GM12878 (cell line): ENCODE results near the gene CAMTA2. TPM values are rescaled to one million over a fixed set of nuclear protein-coding genes. Genes with fewer than 3 reads are reported as not detected.

Experiments
- ATAC-seq: fragments of 200-7000 bp; cut with Tn5 transposase; 3 replicates; pipeline ENCODE4 v1.9.1; 2020; ENCODE audit warnings: mild to moderate bottlenecking, moderate library complexity
- BruUV-seq: library from RNA; stranded (reverse); fragments of 400-500 nt; replicated peaks from 2 replicates; lab custom pipeline; 2021; lab: Mats Ljungman, UMichigan
- CTCF ChIA-PET: fragments of 300-600 bp; sonication (Branson Sonifier 250); formaldehyde crosslinking; extraction: SDS; loops from one replicate; lab custom pipeline; 2021; ENCODE audit warnings: inconsistent platforms; lab: Yijun Ruan, JAX
- POLR2A ChIA-PET: fragments of 350-600 bp; formaldehyde crosslinking; extraction: SDS; loops from one replicate; lab custom pipeline; 2021; ENCODE audit warnings: inconsistent platforms; lab: Charles Lee
- RAD21 ChIA-PET: fragments of 300-600 bp; sonication (Branson Sonifier 250); formaldehyde crosslinking; loops from one replicate; lab custom pipeline; 2023; ENCODE audit warnings: antibody characterized with exemption; ENCODE audit not compliant: unreplicated experiment; lab: Charles Lee
- SMC1A ChIA-PET: fragments of 300-600 bp; sonication (Branson Sonifier 250); formaldehyde crosslinking; loops from one replicate; lab custom pipeline; 2023; ENCODE audit not compliant: unreplicated experiment, uncharacterized antibody; lab: Charles Lee
- DNase-seq: peaks from one replicate; pipeline ENCODE4 v3.0.0-alpha.2; 2011; ENCODE audit warnings: low read depth, low spot score
- FAIRE-seq: peaks from 3 replicates; lab custom pipeline; 2011; peaks lifted over from hg19 to GRCh38; lab: Jason Lieb, UNC
- H2AFZ ChIP-seq: 2 replicates; pipeline ENCODE4 v1.6.0; 2011; ENCODE audit warnings: low read depth, low read length, control low read depth; ENCODE audit not compliant: control insufficient read depth
- H3K27ac ChIP-seq: 2 replicates; pipeline ENCODE4 v1.5.1; 2011; ENCODE audit warnings: control low read depth; ENCODE audit not compliant: control insufficient read depth, insufficient read depth
- H3K27me3 ChIP-seq, 2 experiments: replicated peaks in 1 of 2; 2 replicates each; pipeline versions ENCODE4 v1.6.0 to v1.6.1; 2011; ENCODE audit warnings: low read length in 1 of 2; ENCODE audit not compliant: control insufficient read depth in 2 of 2, insufficient read depth in 2 of 2
- H3K36me3 ChIP-seq, 2 experiments: 2 replicates each; pipeline ENCODE4 v1.5.1; 2011; ENCODE audit warnings: low read length in 1 of 2; ENCODE audit not compliant: control insufficient read depth in 2 of 2, insufficient read depth in 2 of 2
- H3K4me1 ChIP-seq: 2 replicates; pipeline ENCODE4 v1.6.1; 2011; ENCODE audit warnings: mild to moderate bottlenecking, low read length, moderate library complexity, mixed read lengths; ENCODE audit not compliant: control insufficient read depth, insufficient read depth
- H3K4me2 ChIP-seq: 2 replicates; pipeline ENCODE4 v1.6.0; 2011; ENCODE audit warnings: control low read depth; ENCODE audit not compliant: control insufficient read depth, insufficient read depth
- H3K4me3 ChIP-seq: fragments of 200-600 bp; sonication (generic); 2 replicates; pipeline ENCODE4 v1.5.1; 2016
- H3K79me2 ChIP-seq: 2 replicates; pipeline ENCODE4 v1.6.0; 2011; ENCODE audit warnings: low read length; ENCODE audit not compliant: control insufficient read depth, insufficient read depth
- H3K9ac ChIP-seq: 2 replicates; pipeline ENCODE4 v1.8.0; 2011; ENCODE audit warnings: low read length, control low read depth, mixed read lengths; ENCODE audit not compliant: control insufficient read depth, insufficient read depth
- H3K9me3 ChIP-seq: replicated peaks from 3 replicates; pipeline ENCODE4 v1.5.1; 2011; ENCODE audit warnings: mild to moderate bottlenecking, low read length; ENCODE audit not compliant: control insufficient read depth, insufficient read depth
- H4K20me1 ChIP-seq: 2 replicates; pipeline ENCODE4 v1.6.0; 2011; ENCODE audit not compliant: control insufficient read depth, insufficient read depth
- ATF2 ChIP-seq: IDR thresholded peaks from 2 replicates; pipeline ENCODE4 v1.6.1; 2012; ENCODE audit warnings: low read length, inconsistent platforms
- CHD1 ChIP-seq: IDR thresholded peaks from 2 replicates; pipeline ENCODE4 v1.6.1; 2012; ENCODE audit warnings: low read depth, low read length, improper control_type of control experiment
- CHD4 ChIP-seq: fragments of 200-600 bp; sonication (generic); IDR thresholded peaks from 2 replicates; pipeline ENCODE4 v1.6.1; 2016; ENCODE audit warnings: mild to moderate bottlenecking
- DPF2 ChIP-seq: fragments of 450-650 bp; IDR thresholded peaks from 2 replicates; pipeline ENCODE4 v1.6.1; 2017; ENCODE audit warnings: mild to moderate bottlenecking
- HDAC2 ChIP-seq: fragments of 200-600 bp; sonication (generic); IDR thresholded peaks from 2 replicates; pipeline ENCODE4 v1.6.1; 2017
- IKZF2 ChIP-seq, 2 experiments: fragments of 450-650 bp; IDR thresholded peaks; 2 replicates each; pipeline ENCODE4 v1.6.1; 2017; ENCODE audit warnings: mild to moderate bottlenecking in 2 of 2, moderate library complexity in 2 of 2
- NR2C1 ChIP-seq: fragments of 450-650 bp; IDR thresholded peaks from 2 replicates; pipeline ENCODE4 v1.6.1; 2017; ENCODE audit warnings: antibody characterized with exemption, mild to moderate bottlenecking, moderate library complexity
- PBX3 ChIP-seq: IDR thresholded peaks from 2 replicates; pipeline ENCODE4 v1.6.1; 2011; ENCODE audit warnings: mild to moderate bottlenecking, low read depth, low read length, moderate library complexity; ENCODE audit not compliant: insufficient replicate concordance
- RB1 ChIP-seq: fragments of 450-650 bp; formaldehyde crosslinking; IDR thresholded peaks from 2 replicates; pipeline ENCODE4 v1.6.1; 2017; ENCODE audit warnings: mild to moderate bottlenecking, borderline replicate concordance
- SKIL ChIP-seq: fragments of 450-650 bp; IDR thresholded peaks from 2 replicates; pipeline ENCODE4 v1.6.1; 2017; ENCODE audit warnings: mild to moderate bottlenecking, low read depth, inconsistent platforms; ENCODE audit not compliant: poor library complexity, severe bottlenecking
- SMAD1 ChIP-seq: fragments of 450-650 bp; IDR thresholded peaks from 2 replicates; pipeline ENCODE4 v1.6.1; 2018; ENCODE audit warnings: mild to moderate bottlenecking, low read depth; ENCODE audit not compliant: partially characterized antibody
- SUZ12 ChIP-seq: fragments of 200-600 bp; sonication (generic); IDR thresholded peaks from one replicate; pipeline ENCODE4 v1.6.1; 2018; ENCODE audit warnings: antibody characterized with exemption, mild to moderate bottlenecking; ENCODE audit not compliant: unreplicated experiment
- TAF1 ChIP-seq: IDR thresholded peaks from 2 replicates; pipeline ENCODE4 v1.6.1; 2011; ENCODE audit warnings: mild to moderate bottlenecking, low read depth, low read length, borderline replicate concordance
- TBL1XR1 ChIP-seq: IDR thresholded peaks from 2 replicates; pipeline ENCODE4 v1.6.1; 2012; ENCODE audit warnings: low read depth, low read length, improper control_type of control experiment
- ZBED1 ChIP-seq: IDR thresholded peaks from 2 replicates; pipeline ENCODE4 v1.6.1; 2016; ENCODE audit warnings: borderline replicate concordance
- ZNF687 ChIP-seq: fragments of 450-650 bp; IDR thresholded peaks from 2 replicates; pipeline ENCODE4 v1.6.1; 2017; ENCODE audit warnings: mild to moderate bottlenecking, moderate library complexity
- WGBS: methylation state at CpG from one replicate; pipeline ENCODE4 v1.1.6; 2016; ENCODE audit warnings: low lambda C conversion rate; ENCODE audit not compliant: insufficient replicate concordance, insufficient coverage; ENCODE audit errors: missing lambda C conversion rate; 5-methylcytosine and 5-hydroxymethylcytosine counted together
- in situ Hi-C: fragments of 300-500 bp; cut with MboI; formaldehyde crosslinking; loops from 9 replicates; pipeline ENCODE4 v1.14.3; 2018; ENCODE audit warnings: mixed read lengths
- intact Hi-C: fragments of 100-400 bp; cut with micrococcal nuclease; formaldehyde crosslinking; loops from one replicate; pipeline ENCODE4 v1.14.2; 2022; ENCODE audit not compliant: unreplicated experiment
- polyA plus RNA-seq, 11 experiments: library from polyadenylated mRNA; depleted of rRNA in 4 of 11; unstranded in 6 of 11; stranded (reverse) in 5 of 11; fragments of >200 nt; fragmentation: Nextera tagmentation in 4 of 11; fragmentation: Illumina TruSeq in 1 of 11; extraction: Ambion mirVana in 4 of 11; extraction: Trizol in 1 of 11; gene quantifications; 1 replicate in 1 of 11; 2 replicates in 10 of 11; pipeline versions ENCODE4 v1.2.1 to v1.2.3, GENCODE V29; 2011 to 2016; ENCODE audit warnings: inconsistent platforms in 2 of 11, missing spikeins in 2 of 11, low read depth in 1 of 11
- total RNA-seq, 4 experiments: library from RNA; depleted of rRNA in 3 of 4; stranded (reverse); fragments of >200 nt in 3 of 4; fragmentation: Illumina TruSeq in 1 of 4; extraction: Trizol in 1 of 4; gene quantifications; 2 replicates each; pipeline versions ENCODE4 v1.2.1 to v1.2.3, GENCODE V29; 2013 to 2021

Gene CAMTA2
- total and polyA plus RNA-seq, 10 of the 15 experiments (the other 5 are each of a cell fraction or from before 2014, with no cell fraction given): 0.42 to 29.3 (median 11.2) TPM

GRCh38 chr17:4972752-4973151 is 14.7 kb downstream of the CAMTA2 start (continued):
- TF ChIP-seq SMAD1 (no peak), HDAC2 (no peak), PBX3 (no peak), SKIL (no peak), DPF2 (no peak), ZBED1 (no peak), CHD1 (no peak), TAF1 (no peak), SUZ12 (no peak), TBL1XR1 (no peak)

GRCh38 chr17:4972322-4972721 is 15.2 kb downstream of the CAMTA2 start:
- Histone ChIP-seq H3K4me2 (no peak overlapping the region), H3K79me2 (peaks cover 16% of the 10 kb centered on the region), H4K20me1 (no peaks in the 10 kb centered on the region), H3K9ac (no peak overlapping the region), H3K9me3 (no peaks in the 10 kb centered on the region), H3K27ac (no peak overlapping the region), H2AFZ (no peak overlapping the region), H3K27me3 (no peaks in the 10 kb centered on the region), H3K4me1 (peaks cover 11% of the 10 kb centered on the region), H3K36me3 (peaks cover 13 to 18% of the 10 kb centered on the region in 2 experiments; a peak in 3 of 4 replicates), H3K4me3 (no peak overlapping the region)
- WGBS: 94% methylated on average over 12 of the region's 12 CpGs
- RAD21 ChIA-PET: no interaction called here
- CTCF ChIA-PET: no interaction called here
- FAIRE-seq (no peak), ATAC-seq (no peak), DNase-seq (no peak)
- no TSS peak for BruUV-seq
- SMC1A ChIA-PET: interaction anchor here (2.7 kb wide), 1 partner anchor 63 kb away, joined by 9 read pairs; no protein-coding TSS in a partner anchor
- POLR2A ChIA-PET: no interaction called here
- intact Hi-C loops: no loop called here
- in situ Hi-C loops: no loop called here
- no peak for TF ChIP-seq RB1
- TF ChIP-seq NR2C1: no peak
- TF ChIP-seq CHD4: no peak
- no peak for TF ChIP-seq ATF2
- no peak for TF ChIP-seq IKZF2 (IDR thresholded peaks at IDR 0.05)
- TF ChIP-seq ZNF687: no peak
- no peak for TF ChIP-seq SMAD1
